ENCODE data around the gene FAM210B. TPM values are rescaled to one million over a fixed set of nuclear protein-coding genes. Genes with fewer than 3 reads are reported as not detected.

FAM210B gene
- total RNA-seq, 1 donor from 2014 or later = 17.9 TPM

- H3K27me3 ChIP-seq = no peaks in the 10 kb centered on the region
- H3K4me1 ChIP-seq = peaks cover 6 to 13% of the 10 kb centered on the region in 2 donors
- no peak for DNase-seq (ENCODE audit: low spot score in 2 of 2)
- peak overlapping the region in 1 of 2 donors; percentile 90 for H3K4me3 ChIP-seq
- no peak overlapping the region for H3K27ac ChIP-seq
- peaks cover 7 to 14% of the 10 kb centered on the region in 2 donors for H3K36me3 ChIP-seq
- no peak for TF ChIP-seq CTCF (IDR thresholded peaks at IDR 0.05)
- intact Hi-C loops (cut with DNase I) = no loop called here
- H3K9me3 ChIP-seq = no peaks in the 10 kb centered on the region
Measured at GRCh38 chr20:56360908-56361205, 2.1 kb downstream of the FAM210B start.

- intact Hi-C loops (cut with DNase I) = no loop called here
- Histone ChIP-seq H3K4me3 (no peak overlapping the region), H3K27me3 (no peaks in the 10 kb centered on the region), H3K9me3 (no peaks in the 10 kb centered on the region), H3K4me1 (peaks cover 6 to 13% of the 10 kb centered on the region in 2 donors), H3K27ac (no peak overlapping the region), H3K36me3 (peaks cover 17 to 24% of the 10 kb centered on the region in 2 donors)
- DNase-seq (ENCODE audit: low spot score in 2 of 2) = no peak
- TF ChIP-seq CTCF (IDR thresholded peaks at IDR 0.05) = no peak
Measured at GRCh38 chr20:56361900-56362299, 3.1 kb downstream of the FAM210B start.

- peaks cover 6 to 12% of the 10 kb centered on the region in 2 donors for H3K4me1 ChIP-seq
Measured at GRCh38 chr20:56362833-56363413, 4.1 kb downstream of the FAM210B start.

GRCh38 chr20:56363491-56363890 lies 4.7 kb downstream of the FAM210B start:
- no peaks in the 10 kb centered on the region for H3K9me3 ChIP-seq
- peaks cover 25 to 38% of the 10 kb centered on the region in 2 donors for H3K36me3 ChIP-seq
- DNase-seq (ENCODE audit: low spot score in 2 of 2) = no peak
- no peak overlapping the region for H3K4me3 ChIP-seq
- intact Hi-C loops (cut with DNase I) = no loop called here
- peaks cover 6 to 10% of the 10 kb centered on the region in 2 donors for H3K4me1 ChIP-seq
- no peak for TF ChIP-seq CTCF (IDR thresholded peaks at IDR 0.05)
- H3K27ac ChIP-seq = no peak overlapping the region
- H3K27me3 ChIP-seq = no peaks in the 10 kb centered on the region

More at GRCh38 chr20:56362833-56363413, 4.1 kb downstream of the FAM210B start:
- H3K27me3 ChIP-seq = no peaks in the 10 kb centered on the region
- TF ChIP-seq CTCF (IDR thresholded peaks at IDR 0.05) = no peak
- no peak overlapping the region for H3K27ac ChIP-seq
- H3K36me3 ChIP-seq = peaks cover 25 to 34% of the 10 kb centered on the region in 2 donors
- no peak for DNase-seq (ENCODE audit: low spot score in 2 of 2)
- intact Hi-C loops (cut with DNase I) = no loop called here
- no peaks in the 10 kb centered on the region for H3K9me3 ChIP-seq
- H3K4me3 ChIP-seq = no peak overlapping the region

- no peak for DNase-seq (ENCODE audit: low spot score in 2 of 2)
- intact Hi-C loops (cut with DNase I) = no loop called here
- Histone ChIP-seq H3K4me3 (no peak overlapping the region), H3K4me1 (no peaks in the 10 kb centered on the region), H3K9me3 (no peaks in the 10 kb centered on the region), H3K36me3 (peaks cover 25 to 41% of the 10 kb centered on the region in 2 donors), H3K27me3 (no peaks in the 10 kb centered on the region), H3K27ac (no peak overlapping the region)
- no peak for TF ChIP-seq CTCF (IDR thresholded peaks at IDR 0.05)
Measured at GRCh38 chr20:56368351-56369134, 9.8 kb downstream of the FAM210B start.

All from ascending aorta (tissue), 2 donors.